WI38 (cell line): ENCODE results near the gene CEACAM1.
"Not testable (repeated sequence)": the region's sequence is repeated elsewhere in the genome, so short reads cannot be mapped to it uniquely, and the experiment has no call there.

Experiments
- H3K4me3 ChIP-seq: 2 replicates; pipeline ENCODE4 v1.5.1; 2011; ENCODE audit warnings: low read depth, mild to moderate bottlenecking, control low read depth, low read length
- TF ChIP-seq, protein P1 (sequence below): IDR thresholded peaks from 2 replicates; pipeline ENCODE4 v1.5.1; 2012; ENCODE audit warnings: low read depth, mild to moderate bottlenecking, control low read depth, low read length

Gene CEACAM1

DNA sequence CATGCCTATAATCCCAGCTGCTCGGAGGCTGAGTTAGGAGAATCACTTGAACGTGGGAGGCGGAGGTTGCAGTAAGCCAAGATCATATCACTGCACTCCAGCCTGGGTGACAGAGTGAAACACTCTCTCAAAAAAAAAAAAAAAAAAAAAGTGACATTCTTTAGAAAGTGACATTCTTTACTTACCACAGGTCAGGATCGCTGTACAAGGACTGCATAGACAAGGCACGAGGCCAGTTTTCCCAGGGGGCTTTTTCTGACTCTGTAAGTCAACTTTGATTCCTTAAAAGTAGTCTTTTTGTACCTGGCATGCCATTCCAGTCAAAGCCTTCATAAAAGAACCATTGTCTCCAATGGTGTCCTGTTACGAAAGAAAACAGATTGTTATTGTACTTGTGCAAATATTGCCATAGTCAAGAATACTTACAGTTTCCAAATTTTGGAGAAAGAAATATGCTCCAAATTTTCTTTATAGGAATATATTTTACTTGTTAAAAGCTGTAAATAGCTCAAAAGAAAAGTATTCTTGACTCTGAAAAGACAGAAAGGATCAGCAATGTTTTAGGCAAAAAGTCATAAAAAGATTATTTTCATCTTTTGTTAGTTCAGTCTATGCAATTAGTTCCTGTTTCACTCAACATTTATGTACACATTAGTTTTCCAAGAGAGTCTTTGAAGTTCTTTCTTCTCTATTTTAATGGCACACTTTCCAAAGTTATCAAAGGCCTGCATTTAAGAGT lies 39.3 kb downstream of the CEACAM1 start:
- H3K4me3 ChIP-seq, result no peak overlapping the region
- TF ChIP-seq, protein P1, sequence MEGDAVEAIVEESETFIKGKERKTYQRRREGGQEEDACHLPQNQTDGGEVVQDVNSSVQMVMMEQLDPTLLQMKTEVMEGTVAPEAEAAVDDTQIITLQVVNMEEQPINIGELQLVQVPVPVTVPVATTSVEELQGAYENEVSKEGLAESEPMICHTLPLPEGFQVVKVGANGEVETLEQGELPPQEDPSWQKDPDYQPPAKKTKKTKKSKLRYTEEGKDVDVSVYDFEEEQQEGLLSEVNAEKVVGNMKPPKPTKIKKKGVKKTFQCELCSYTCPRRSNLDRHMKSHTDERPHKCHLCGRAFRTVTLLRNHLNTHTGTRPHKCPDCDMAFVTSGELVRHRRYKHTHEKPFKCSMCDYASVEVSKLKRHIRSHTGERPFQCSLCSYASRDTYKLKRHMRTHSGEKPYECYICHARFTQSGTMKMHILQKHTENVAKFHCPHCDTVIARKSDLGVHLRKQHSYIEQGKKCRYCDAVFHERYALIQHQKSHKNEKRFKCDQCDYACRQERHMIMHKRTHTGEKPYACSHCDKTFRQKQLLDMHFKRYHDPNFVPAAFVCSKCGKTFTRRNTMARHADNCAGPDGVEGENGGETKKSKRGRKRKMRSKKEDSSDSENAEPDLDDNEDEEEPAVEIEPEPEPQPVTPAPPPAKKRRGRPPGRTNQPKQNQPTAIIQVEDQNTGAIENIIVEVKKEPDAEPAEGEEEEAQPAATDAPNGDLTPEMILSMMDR, result no peak

DNA sequence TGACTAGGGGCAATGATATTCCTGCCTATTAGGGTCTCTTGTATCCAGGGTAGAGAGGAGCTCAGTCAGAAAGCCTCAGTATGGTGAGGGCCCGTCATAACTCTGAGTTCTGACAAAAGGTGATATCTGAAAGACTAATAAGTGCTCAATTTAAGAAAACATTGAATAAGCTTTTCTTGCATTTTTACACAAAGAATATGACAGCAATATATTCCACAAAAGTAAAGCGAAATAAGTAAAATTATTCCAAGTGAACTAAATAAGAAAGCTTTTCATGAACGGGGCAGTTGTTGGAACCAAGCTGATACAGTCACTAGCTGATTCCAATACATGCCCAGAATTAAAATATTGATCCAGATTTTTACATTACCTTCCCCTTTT lies 40.5 kb downstream of the CEACAM1 start:
- TF ChIP-seq, protein P1, result no peak
- H3K4me3 ChIP-seq, result no peak overlapping the region

DNA sequence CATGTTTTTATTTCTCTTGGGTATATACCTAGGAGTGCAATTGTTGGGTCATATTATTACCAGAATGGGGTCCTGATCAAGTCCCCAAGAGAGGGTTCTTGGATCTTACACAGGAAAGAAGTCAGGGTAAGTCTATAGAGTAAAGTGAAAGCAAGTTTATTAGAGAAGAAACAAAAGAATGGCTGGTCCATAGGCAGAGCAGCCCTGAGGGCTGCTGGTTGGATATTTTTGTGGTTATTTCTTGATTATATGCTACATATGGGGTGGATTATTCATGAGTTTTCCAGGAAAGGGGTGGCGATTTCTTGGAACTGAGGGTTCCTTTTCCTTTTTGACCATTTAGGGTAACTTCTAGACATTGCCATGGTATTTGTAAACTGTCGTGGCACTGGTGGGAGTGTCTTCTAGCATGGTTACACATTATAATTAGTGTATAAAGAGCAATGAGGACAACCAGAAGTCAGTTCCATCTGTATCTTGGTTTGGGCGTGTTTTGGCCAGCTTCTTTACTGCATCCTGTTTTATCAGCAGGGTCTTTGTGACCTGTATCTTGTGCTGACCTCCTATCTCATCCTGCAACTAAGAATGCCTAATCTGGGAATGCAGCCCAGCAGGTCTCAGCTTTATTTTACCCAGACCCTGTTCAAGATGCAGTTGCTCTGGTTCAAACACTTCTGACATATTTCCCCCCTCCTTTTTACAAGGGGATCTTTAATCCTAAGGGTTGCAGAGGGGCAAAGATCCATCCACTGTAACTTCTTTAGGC lies 41.1 kb downstream of the CEACAM1 start:
- no peak overlapping the region for H3K4me3 ChIP-seq
- TF ChIP-seq, protein P1, result no peak

DNA sequence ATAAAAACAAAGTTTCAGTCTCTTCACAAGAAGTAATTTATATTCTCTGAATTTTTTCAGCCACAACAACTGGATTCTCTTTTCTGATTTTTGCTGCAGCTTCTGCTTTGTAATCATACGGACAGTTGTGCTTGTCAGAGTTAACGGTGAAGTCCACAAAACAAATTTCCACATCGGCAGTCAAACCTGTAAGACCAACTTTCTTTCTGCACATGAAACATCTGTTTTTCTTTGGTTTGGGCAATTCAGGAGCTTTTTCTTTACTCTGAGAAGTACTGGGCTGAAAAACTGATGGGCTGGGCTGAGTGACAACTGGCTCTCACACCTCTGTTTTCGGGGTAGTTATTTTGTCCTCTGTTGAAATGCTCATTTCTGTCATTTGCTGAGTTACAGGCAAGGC lies 43.2 kb downstream of the CEACAM1 start:
- H3K4me3 ChIP-seq, result not testable (repeated sequence)

DNA sequence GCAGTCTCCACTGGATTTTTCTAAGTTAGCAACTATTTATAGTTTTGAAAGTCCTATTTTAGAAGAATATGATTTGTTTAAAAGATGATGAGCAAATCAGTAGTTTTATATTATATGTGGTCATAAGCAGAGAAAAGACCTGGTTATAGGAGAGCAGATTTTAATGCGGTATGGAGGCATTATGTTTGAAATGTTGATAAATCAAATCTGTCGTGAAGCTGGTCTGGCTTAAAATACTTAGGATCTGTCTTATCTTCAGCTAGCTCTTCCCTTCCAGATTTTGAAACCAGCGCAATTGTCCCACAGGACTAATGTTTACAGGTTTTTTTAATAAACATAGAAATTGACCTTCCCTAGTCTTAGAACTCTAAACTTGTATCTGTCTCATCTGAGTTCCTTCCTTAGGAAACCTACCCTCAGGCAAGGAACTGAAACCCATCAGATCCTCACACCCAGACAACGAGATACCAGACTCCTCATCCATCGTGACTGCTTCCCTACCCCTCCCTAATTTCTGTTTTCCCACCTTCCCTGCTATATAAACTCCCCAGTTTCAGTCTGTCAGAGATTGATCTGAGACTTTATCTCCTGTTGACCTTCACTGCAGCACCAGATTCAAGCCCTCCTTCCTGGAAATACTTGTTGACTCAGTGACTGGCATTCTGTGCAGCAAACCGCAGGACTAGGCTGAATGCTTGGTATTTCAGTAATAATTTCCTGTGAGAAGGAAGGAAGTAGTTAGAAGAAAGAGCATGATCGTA lies 47.8 kb downstream of the CEACAM1 start:
- TF ChIP-seq, protein P1, result no peak

DNA sequence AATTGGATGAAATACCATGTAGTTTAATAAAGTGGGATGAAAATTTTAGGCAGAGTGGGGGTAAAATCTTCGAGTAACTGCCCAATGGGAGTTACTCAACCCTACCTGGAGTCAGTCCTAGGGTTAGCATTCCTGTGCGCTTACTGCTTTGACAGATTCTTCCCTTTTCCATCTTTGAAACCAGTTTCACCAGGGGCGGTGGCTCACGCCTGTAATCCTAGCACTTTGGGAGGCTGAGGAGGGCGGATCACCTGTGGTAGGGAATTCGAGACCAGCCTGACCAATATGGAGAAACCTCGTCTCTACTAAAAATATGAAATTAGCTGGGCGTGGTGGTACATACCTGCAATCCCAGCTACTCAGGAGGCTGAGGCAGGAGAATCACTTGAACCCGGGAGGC lies 48.5 kb downstream of the CEACAM1 start:
- H3K4me3 ChIP-seq, result no peak overlapping the region
- TF ChIP-seq, protein P1, result no peak

More for the DNA sequence above, 47.8 kb downstream of the CEACAM1 start:
- no peak overlapping the region for H3K4me3 ChIP-seq

DNA sequence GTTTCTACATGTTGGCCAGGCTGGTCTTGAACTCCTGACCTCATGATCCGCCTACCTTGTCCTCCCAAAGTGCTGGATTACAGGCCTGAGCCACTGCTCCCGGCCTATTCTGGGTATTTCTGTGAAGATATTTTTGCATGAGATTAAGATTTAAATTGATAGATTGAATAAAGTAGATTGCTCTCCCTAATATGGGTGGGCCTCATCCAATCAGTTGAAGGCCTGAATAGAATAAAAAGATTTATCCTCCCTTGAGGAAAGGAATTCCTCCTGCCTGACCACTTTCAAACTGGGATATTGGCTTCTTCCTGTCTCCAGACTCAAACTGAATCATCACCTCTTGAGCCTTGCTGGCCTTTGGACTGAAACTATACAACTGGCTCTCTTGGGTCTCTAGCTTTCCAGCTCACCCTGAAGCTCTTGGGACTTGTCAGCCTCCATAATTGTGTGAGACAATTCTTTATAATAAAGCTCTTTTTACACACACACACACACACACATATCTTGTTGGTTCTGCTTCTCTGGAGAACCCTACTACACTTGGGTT lies 49.4 kb downstream of the CEACAM1 start:
- TF ChIP-seq, protein P1, result no peak
- no peak overlapping the region for H3K4me3 ChIP-seq
